ENCODE results near the gene BBS9. TPM values are rescaled to one million over a fixed set of nuclear protein-coding genes. Genes with fewer than 3 reads are reported as not detected.

BBS9 gene
- total RNA-seq, 1 donor from 2014 or later = 19.6 TPM

- ATAC-seq = no peak
- TF ChIP-seq CTCF (IDR thresholded peaks at IDR 0.05) = no peak
- Histone ChIP-seq H3K4me3 (no peak overlapping the region), H3K36me3 (no peaks in the 10 kb centered on the region), H3K27me3 (no peaks in the 10 kb centered on the region), H3K4me1 (no peaks in the 10 kb centered on the region), H3K27ac (no peak overlapping the region), H3K9me3 (no peaks in the 10 kb centered on the region)
- no peak for DNase-seq
- intact Hi-C loops (cut with DNase I) = no loop called here
Observed at GRCh38 chr7:33644489-33644888, 515.1 kb downstream of the BBS9 start.

- H3K27me3 ChIP-seq = no peaks in the 10 kb centered on the region
- H3K4me1 ChIP-seq = no peaks in the 10 kb centered on the region
- intact Hi-C loops (cut with DNase I) = no loop called here
- DNase-seq (no peak), ATAC-seq (no peak)
- TF ChIP-seq CTCF (IDR thresholded peaks at IDR 0.05) = no peak
- H3K36me3 ChIP-seq = no peaks in the 10 kb centered on the region
- no peak overlapping the region for H3K27ac ChIP-seq
- no peaks in the 10 kb centered on the region for H3K9me3 ChIP-seq
- no peak overlapping the region for H3K4me3 ChIP-seq
Observed at GRCh38 chr7:33645104-33645503, 515.7 kb downstream of the BBS9 start.

- Histone ChIP-seq H3K27ac (no peak overlapping the region), H3K9me3 (no peaks in the 10 kb centered on the region), H3K36me3 (no peaks in the 10 kb centered on the region), H3K4me3 (no peak overlapping the region), H3K4me1 (no peaks in the 10 kb centered on the region), H3K27me3 (no peaks in the 10 kb centered on the region)
- no peak for TF ChIP-seq CTCF (IDR thresholded peaks at IDR 0.05)
- intact Hi-C loops (cut with DNase I) = no loop called here
- DNase-seq (no peak), ATAC-seq (no peak)
Observed at GRCh38 chr7:33646166-33646565, 516.8 kb downstream of the BBS9 start.

GRCh38 chr7:33646891-33647391, 517.6 kb downstream of the BBS9 start:
- ATAC-seq = no peak
- H3K4me3 ChIP-seq = no peak overlapping the region
- no peak for TF ChIP-seq CTCF (IDR thresholded peaks at IDR 0.05)
- H3K4me1 ChIP-seq = no peaks in the 10 kb centered on the region
- H3K9me3 ChIP-seq = no peaks in the 10 kb centered on the region
- no peaks in the 10 kb centered on the region for H3K27me3 ChIP-seq
- intact Hi-C loops (cut with DNase I) = no loop called here
- no peak for DNase-seq
- no peak overlapping the region for H3K27ac ChIP-seq
- H3K36me3 ChIP-seq = no peaks in the 10 kb centered on the region

GRCh38 chr7:33649476-33650441, 520.4 kb downstream of the BBS9 start:
- Histone ChIP-seq H3K4me1 (no peaks in the 10 kb centered on the region), H3K27me3 (no peaks in the 10 kb centered on the region), H3K4me3 (no peak overlapping the region), H3K9me3 (no peaks in the 10 kb centered on the region), H3K36me3 (no peaks in the 10 kb centered on the region), H3K27ac (no peak overlapping the region)
- intact Hi-C loops (cut with DNase I) = no loop called here
- DNase-seq (no peak), ATAC-seq (no peak)
- no peak for TF ChIP-seq CTCF (IDR thresholded peaks at IDR 0.05)
